HepG2 (cell line): ENCODE measurements around the gene PLIN4. TPM values are rescaled to one million over a fixed set of nuclear protein-coding genes. Genes with fewer than 3 reads are reported as not detected.

Source experiments
- AGO2 ChIP-seq: fragments of 200-400 bp; formaldehyde crosslinking; optimal IDR thresholded peaks from 2 replicates; pipeline ENCODE3; 2017; ENCODE audit warnings: mild to moderate bottlenecking, low read depth, low read length, moderate library complexity
- ASH2L ChIP-seq: fragments of 300-600, 200-600 bp; sonication (generic); IDR thresholded peaks from 2 replicates; pipeline ENCODE4 v1.7.0; 2017; ENCODE audit warnings: low read depth, mild to moderate bottlenecking, moderate library complexity, mixed read lengths, low read length; ENCODE audit not compliant: insufficient read length
- CEBPG ChIP-seq: IDR thresholded peaks from 2 replicates; pipeline ENCODE4 v1.6.1; 2016
- FIP1L1 ChIP-seq: fragments of 200-400 bp; formaldehyde crosslinking; IDR thresholded peaks from 2 replicates; pipeline ENCODE4 v1.6.1; 2018; ENCODE audit warnings: low read depth, mild to moderate bottlenecking, low read length, moderate library complexity, borderline replicate concordance; ENCODE audit not compliant: insufficient read depth
- GATAD2A ChIP-seq: IDR thresholded peaks from 2 replicates; pipeline ENCODE4 v1.6.1; 2016
- GPBP1L1 ChIP-seq: sonication (generic); formaldehyde crosslinking; IDR thresholded peaks from 2 replicates; pipeline ENCODE4 v1.5.0; 2020; ENCODE audit warnings: mild to moderate bottlenecking, missing genetic modification reagents
- HOXA3 ChIP-seq: sonication (generic); formaldehyde crosslinking; IDR thresholded peaks from 2 replicates; pipeline ENCODE4 v1.5.0; 2020; ENCODE audit warnings: missing genetic modification reagents
- HOXA5 ChIP-seq: sonication (generic); formaldehyde crosslinking; IDR thresholded peaks from 2 replicates; pipeline ENCODE4 v1.4.0; 2020; ENCODE audit warnings: missing genetic modification reagents
- KLF6 ChIP-seq: IDR thresholded peaks from 2 replicates; pipeline ENCODE4 v1.8.0; 2016; ENCODE audit warnings: missing biosample characterization, missing genetic modification reagents
- NRL ChIP-seq: sonication (generic); formaldehyde crosslinking; IDR thresholded peaks from 2 replicates; pipeline ENCODE4 v1.5.0; 2020; ENCODE audit warnings: missing genetic modification reagents, mild to moderate bottlenecking, moderate library complexity, borderline replicate concordance
- PAF1 ChIP-seq: IDR thresholded peaks from 2 replicates; pipeline ENCODE4 v1.6.1; 2016; ENCODE audit warnings: missing genetic modification reagents, missing compliant biosample characterization
- PHB2 ChIP-seq: fragments of 450-650 bp; IDR thresholded peaks from 2 replicates; pipeline ENCODE4 v1.6.1; 2018; ENCODE audit not compliant: partially characterized antibody
- POLR2G ChIP-seq: fragments of 200-400 bp; formaldehyde crosslinking; IDR thresholded peaks from 2 replicates; pipeline ENCODE4 v1.6.1; 2018; ENCODE audit warnings: mild to moderate bottlenecking, low read depth, low read length, moderate library complexity
- SAFB2 ChIP-seq: sonication (generic); formaldehyde crosslinking; IDR thresholded peaks from 2 replicates; pipeline ENCODE4 v1.5.1; 2020; ENCODE audit warnings: missing genetic modification reagents, low read depth, mild to moderate bottlenecking, borderline replicate concordance
- SP1 ChIP-seq, 2 experiments: fragments of 450-650 bp in 1 of 2; sonication (generic) in 1 of 2; formaldehyde crosslinking in 1 of 2; IDR thresholded peaks; 2 replicates each; pipeline versions ENCODE4 v1.4.0 to v1.6.1; 2016 to 2020; ENCODE audit warnings: missing genetic modification reagents in 1 of 2
- TBP ChIP-seq: sonication (generic); formaldehyde crosslinking; IDR thresholded peaks from 2 replicates; pipeline ENCODE4 v1.5.0; 2020; ENCODE audit warnings: missing genetic modification reagents
- TERF1 ChIP-seq: sonication (generic); formaldehyde crosslinking; IDR thresholded peaks from 2 replicates; pipeline ENCODE4 v1.8.0; 2022; ENCODE audit warnings: mild to moderate bottlenecking, missing genetic modification reagents, moderate library complexity
- ZFP41 ChIP-seq: sonication (generic); formaldehyde crosslinking; IDR thresholded peaks from 2 replicates; pipeline ENCODE4 v1.4.0; 2020; ENCODE audit warnings: mild to moderate bottlenecking, missing genetic modification reagents, borderline replicate concordance
- ZMYM4 ChIP-seq: sonication (generic); formaldehyde crosslinking; IDR thresholded peaks from 2 replicates; pipeline ENCODE4 v1.8.1; 2023; ENCODE audit warnings: mild to moderate bottlenecking, missing genetic modification reagents
- ZNF235 ChIP-seq: sonication (generic); formaldehyde crosslinking; IDR thresholded peaks from 2 replicates; pipeline ENCODE4 v1.8.1; 2023; ENCODE audit warnings: mild to moderate bottlenecking, missing genetic modification reagents, borderline replicate concordance
- ZNF44 ChIP-seq: sonication (generic); formaldehyde crosslinking; IDR thresholded peaks from 2 replicates; pipeline ENCODE4 v1.5.1; 2020; ENCODE audit warnings: mild to moderate bottlenecking, missing genetic modification reagents
- ZNF510 ChIP-seq: sonication (generic); formaldehyde crosslinking; IDR thresholded peaks from 2 replicates; pipeline ENCODE4 v1.4.0; 2020; ENCODE audit warnings: low read depth, mild to moderate bottlenecking, missing genetic modification reagents
- ZNF574 ChIP-seq: sonication (generic); formaldehyde crosslinking; IDR thresholded peaks from 2 replicates; pipeline ENCODE4 v1.4.0; 2020; ENCODE audit warnings: missing genetic modification reagents
- ZNF720 ChIP-seq: sonication (generic); formaldehyde crosslinking; IDR thresholded peaks from 2 replicates; pipeline ENCODE4 v1.4.0; 2020; ENCODE audit warnings: missing genetic modification reagents
- ZNF768 ChIP-seq: sonication (generic); formaldehyde crosslinking; IDR thresholded peaks from 2 replicates; pipeline ENCODE4 v1.4.0; 2020; ENCODE audit warnings: missing genetic modification reagents
- polyA plus RNA-seq, 8 experiments: library from polyadenylated mRNA; depleted of rRNA in 3 of 8; stranded (reverse) in 7 of 8; unstranded in 1 of 8; fragments of >200 nt; fragmentation: Illumina TruSeq in 4 of 8; extraction: Trizol in 4 of 8; gene quantifications; 2 replicates each; pipeline versions ENCODE4 v1.2.1 to v1.2.3, GENCODE V29; 2011 to 2016; ENCODE audit warnings: low read depth in 4 of 8, missing spikeins in 1 of 8, mixed read lengths in 1 of 8; ENCODE audit not compliant: insufficient read depth in 1 of 8
- total RNA-seq, 5 experiments: library from RNA; depleted of rRNA; stranded (reverse); fragments of >200 nt; fragmentation: Illumina TruSeq; extraction: Trizol; gene quantifications; 2 replicates each; pipeline ENCODE4 v1.2.3, GENCODE V29; 2016; ENCODE audit warnings: low read depth in 1 of 5

PLIN4 gene
- total and polyA plus RNA-seq, 2 of the 13 experiments (the other 11 are each of a cell fraction or from before 2014, with no cell fraction given), result 1.1 to 1.3 TPM

DNA sequence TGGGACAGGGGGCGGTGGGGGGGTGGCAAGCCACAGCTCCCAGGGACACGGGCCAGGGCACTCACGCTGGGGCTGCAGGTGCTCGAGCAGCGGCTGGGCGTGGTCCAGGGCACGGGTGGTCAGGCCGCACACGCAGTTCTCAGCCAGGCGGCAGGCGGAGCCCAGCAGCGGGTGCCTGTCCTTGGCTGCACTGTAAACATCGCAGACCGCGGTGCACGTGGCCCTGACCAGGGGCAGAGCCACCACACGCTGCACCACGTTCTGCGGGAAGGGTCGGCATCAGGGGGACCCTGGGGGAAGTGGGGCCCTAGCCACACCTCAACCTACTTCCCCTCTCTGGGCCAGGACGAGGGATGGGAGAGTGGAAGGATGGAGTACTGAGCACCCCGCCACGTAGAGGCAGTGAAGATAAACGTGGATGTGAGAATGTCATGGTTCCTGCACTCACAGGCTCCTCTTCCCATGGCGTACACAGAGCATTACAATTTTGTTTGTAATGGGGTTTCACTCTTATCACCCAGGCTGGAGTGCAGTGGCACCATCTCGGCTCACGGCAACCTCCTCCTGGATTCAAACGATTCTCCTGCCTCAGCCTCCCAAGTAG is 13.4 kb upstream of the PLIN4 start (continued):
- TF ChIP-seq AGO2 (no peak), PAF1 (CRISPR knock-in tag) (no peak), GATAD2A (CRISPR knock-in tag) (peak; percentile 83), ZNF720 (CRISPR knock-in tag) (no peak), HOXA5 (peak; percentile 87), ZNF768 (CRISPR knock-in tag) (peak; percentile 74; the same call in 1 of the 2 replicates), SP1 (IDR thresholded peaks at IDR 0.05) (no peak), SP1 (CRISPR knock-in tag; IDR thresholded peaks at IDR 0.05) (peak; percentile 43; the same call in 1 of the 2 replicates), TERF1 (CRISPR knock-in tag) (no peak), KLF6 (peak; percentile 83), TBP (CRISPR knock-in tag) (no peak), ASH2L (no peak), NRL (CRISPR knock-in tag) (peak; percentile 89; the same call in 1 of the 2 replicates), CEBPG (no peak), FIP1L1 (no peak), ZNF510 (no peak), ZNF574 (CRISPR knock-in tag) (peak; percentile 82), ZNF235 (CRISPR knock-in tag) (0 out of 2 replicates have a peak, but pooled peaks have one; percentile 86), HOXA3 (CRISPR knock-in tag) (peak; percentile 86), ZNF44 (CRISPR knock-in tag) (no peak), SAFB2 (CRISPR knock-in tag) (no peak), ZMYM4 (no peak), ZFP41 (CRISPR knock-in tag) (no peak), POLR2G (no peak), GPBP1L1 (CRISPR knock-in tag) (no peak), PHB2 (no peak)
